IMR-90 (cell line): Measurements from ENCODE around the gene IGLL5. TPM values are rescaled to one million over a fixed set of nuclear protein-coding genes. Genes with fewer than 3 reads are reported as not detected.

Experiments used
- ATAC-seq: fragments of 200-7000 bp; cut with Tn5 transposase; 2 replicates; pipeline ENCODE4 v1.9.1; 2020; ENCODE audit warnings: low read depth, mild to moderate bottlenecking, moderate library complexity
- BruUV-seq: library from RNA; stranded (reverse); fragments of 400-500 nt; replicated peaks from 2 replicates; lab custom pipeline; 2021; lab: Mats Ljungman, UMichigan
- CTCF ChIA-PET: fragments of 300-600 bp; formaldehyde crosslinking; extraction: SDS; loops from one replicate; lab custom pipeline; 2021; ENCODE audit warnings: antibody characterized with exemption; lab: Yijun Ruan, JAX
- POLR2A ChIA-PET: fragments of 300-600 bp; sonication (Branson Sonifier 250); formaldehyde crosslinking; loops from one replicate; lab custom pipeline; 2022; ENCODE audit warnings: antibody characterized with exemption; ENCODE audit not compliant: unreplicated experiment; lab: Charles Lee
- DNase-seq: peaks from one replicate; pipeline ENCODE4 v3.0.0; 2013
- H2AFZ ChIP-seq: replicated peaks from 2 replicates; pipeline ENCODE3; 2013; ENCODE audit warnings: low read length, mild to moderate bottlenecking; ENCODE audit not compliant: poor library complexity
- H2AK5ac ChIP-seq: 2 replicates; pipeline ENCODE4 v1.6.1; 2013; ENCODE audit warnings: low read depth, low read length, inconsistent platforms
- H2AK9ac ChIP-seq: replicated peaks from 2 replicates; pipeline ENCODE3; 2013; ENCODE audit warnings: mild to moderate bottlenecking, low read depth, low read length, moderate library complexity; ENCODE audit not compliant: poor library complexity
- H2BK120ac ChIP-seq: 2 replicates; pipeline ENCODE4 v1.6.1; 2013; ENCODE audit warnings: low read depth, low read length, inconsistent platforms
- H2BK15ac ChIP-seq: 3 replicates; pipeline ENCODE4 v1.6.1; 2013; ENCODE audit warnings: low read depth, low read length, inconsistent platforms
- H2BK20ac ChIP-seq: 2 replicates; pipeline ENCODE4 v1.6.1; 2013; ENCODE audit warnings: low read depth, mild to moderate bottlenecking, inconsistent platforms, low read length, moderate library complexity
- H2BK5ac ChIP-seq: 2 replicates; pipeline ENCODE4 v1.6.1; 2013; ENCODE audit warnings: mild to moderate bottlenecking, low read depth, low read length, inconsistent platforms; ENCODE audit not compliant: poor library complexity, severe bottlenecking
- H3K14ac ChIP-seq: replicated peaks from 2 replicates; pipeline ENCODE4 v1.6.1; 2013; ENCODE audit warnings: low read depth, low read length, inconsistent platforms
- H3K18ac ChIP-seq: 2 replicates; pipeline ENCODE4 v1.6.1; 2013; ENCODE audit warnings: low read depth, low read length, control low read depth
- H3K23ac ChIP-seq: 2 replicates; pipeline ENCODE4 v1.6.1; 2013; ENCODE audit warnings: low read depth, low read length, inconsistent platforms
- H3K27ac ChIP-seq: 2 replicates; pipeline ENCODE4 v1.5.1; 2013; ENCODE audit warnings: mild to moderate bottlenecking, control low read depth, low read length; ENCODE audit not compliant: insufficient read depth
- H3K27me3 ChIP-seq: 2 replicates; pipeline ENCODE4 v1.6.1; 2013; ENCODE audit warnings: low read length; ENCODE audit not compliant: control insufficient read depth, insufficient read depth
- H3K36me3 ChIP-seq: 2 replicates; pipeline ENCODE4 v1.6.1; 2013; ENCODE audit warnings: low read length, mixed read lengths; ENCODE audit not compliant: control insufficient read depth, insufficient read depth
- H3K4ac ChIP-seq: 2 replicates; pipeline ENCODE4 v1.6.1; 2013; ENCODE audit warnings: low read depth, low read length, inconsistent platforms
- H3K4me1 ChIP-seq: 2 replicates; pipeline ENCODE4 v1.6.1; 2013; ENCODE audit warnings: low read length, mixed read lengths; ENCODE audit not compliant: control insufficient read depth, insufficient read depth
- H3K4me2 ChIP-seq: 2 replicates; pipeline ENCODE4 v1.6.1; 2013; ENCODE audit warnings: low read depth, mild to moderate bottlenecking, control low read depth, low read length, moderate library complexity
- H3K4me3 ChIP-seq: 2 replicates; pipeline ENCODE4 v1.5.1; 2013; ENCODE audit warnings: low read depth, mild to moderate bottlenecking, control low read depth, low read length, moderate library complexity; ENCODE audit not compliant: insufficient read depth
- H3K56ac ChIP-seq: 2 replicates; pipeline ENCODE4 v1.6.1; 2013; ENCODE audit warnings: low read length, inconsistent platforms; ENCODE audit not compliant: insufficient read depth; ENCODE audit errors: extremely low read depth
- H3K79me1 ChIP-seq, 2 experiments: 2 replicates each; pipeline ENCODE4 v1.6.1; 2013; ENCODE audit warnings: low read length in 2 of 2, inconsistent platforms in 1 of 2, low read depth in 1 of 2
- H3K9ac ChIP-seq: 2 replicates; pipeline ENCODE4 v1.6.1; 2013; ENCODE audit warnings: low read depth, low read length, control low read depth
- H3K9me1 ChIP-seq: 2 replicates; pipeline ENCODE4 v1.6.1; 2013; ENCODE audit warnings: low read length, inconsistent platforms; ENCODE audit not compliant: insufficient read depth
- H3K9me3 ChIP-seq: 2 replicates; pipeline ENCODE4 v1.6.1; 2013; ENCODE audit warnings: low read length; ENCODE audit not compliant: control insufficient read depth, insufficient read depth
- H4K20me1 ChIP-seq: 2 replicates; pipeline ENCODE4 v1.6.1; 2013; ENCODE audit warnings: low read length, inconsistent platforms; ENCODE audit not compliant: insufficient read depth
- H4K5ac ChIP-seq: 2 replicates; pipeline ENCODE4 v1.6.1; 2013; ENCODE audit warnings: mild to moderate bottlenecking, low read depth, low read length, control low read depth
- H4K8ac ChIP-seq, 2 experiments: 2 replicates each; pipeline ENCODE4 v1.6.1; 2013; ENCODE audit warnings: low read depth in 2 of 2, low read length in 2 of 2, control low read depth in 1 of 2, inconsistent platforms in 1 of 2
- H4K91ac ChIP-seq: 2 replicates; pipeline ENCODE4 v1.6.1; 2013; ENCODE audit warnings: low read depth, low read length, inconsistent platforms; ENCODE audit not compliant: insufficient read depth
- CEBPB ChIP-seq: IDR thresholded peaks from 2 replicates; pipeline ENCODE4 v1.6.1; 2012; ENCODE audit warnings: low read depth, low read length, improper control_type of control experiment
- CHD1 ChIP-seq: IDR thresholded peaks from 2 replicates; pipeline ENCODE4 v1.6.1; 2012; ENCODE audit warnings: low read depth, low read length, improper control_type of control experiment
- FOS ChIP-seq: fragments of 150-350 bp; IDR thresholded peaks from 2 replicates; pipeline ENCODE4 v1.6.1; 2016; ENCODE audit warnings: low read depth, low read length
- MXI1 ChIP-seq: IDR thresholded peaks from 2 replicates; pipeline ENCODE4 v1.6.1; 2012; ENCODE audit warnings: low read depth, mild to moderate bottlenecking, low read length, moderate library complexity, borderline replicate concordance
- NFE2L2 ChIP-seq: fragments of 150-350 bp; IDR thresholded peaks from 2 replicates; pipeline ENCODE4 v1.6.1; 2016; ENCODE audit warnings: low read depth, mild to moderate bottlenecking, low read length
- POLR2A ChIP-seq: IDR thresholded peaks from 2 replicates; pipeline ENCODE4 v1.6.1; 2012; ENCODE audit warnings: mild to moderate bottlenecking, low read depth, low read length
- RFX5 ChIP-seq: IDR thresholded peaks from 2 replicates; pipeline ENCODE4 v1.8.0; 2012; ENCODE audit warnings: low read depth, mild to moderate bottlenecking, low read length, moderate library complexity
- SMC3 ChIP-seq: fragments of 150-350 bp; IDR thresholded peaks from 2 replicates; pipeline ENCODE4 v1.6.1; 2016; ENCODE audit warnings: low read depth, mild to moderate bottlenecking, antibody characterized with exemption, low read length, moderate library complexity
- WGBS, 2 experiments: methylation state at CpG; one replicate each; pipeline versions ENCODE4 v1.1.5 to v1.1.7; 2013; ENCODE audit warnings: missing lambda C conversion rate in 2 of 2; ENCODE audit not compliant: insufficient read length in 1 of 2; ENCODE audit errors: extremely low coverage in 2 of 2; 5-methylcytosine and 5-hydroxymethylcytosine counted together
- dilution Hi-C: fragments of 300-500 bp; cut with HindIII; formaldehyde crosslinking; loops from one replicate; pipeline ENCODE4 v1.14.3; 2018; ENCODE audit warnings: low sequenced_read_pairs; ENCODE audit not compliant: unreplicated experiment
- in situ Hi-C: fragments of 300-500 bp; cut with MboI; formaldehyde crosslinking; loops from 3 replicates; pipeline ENCODE4 v1.14.3; 2019; ENCODE audit warnings: low sequenced_read_pairs, inconsistent platforms, mixed read lengths
- intact Hi-C: fragments of 100-400 bp; cut with micrococcal nuclease; formaldehyde crosslinking; loops from 2 replicates; pipeline ENCODE4 v1.10.0; 2022
- polyA plus RNA-seq, 3 experiments: library from polyadenylated mRNA; depleted of rRNA; stranded (reverse); fragments of >200 nt; gene quantifications; 2 replicates each; pipeline ENCODE4 v1.2.3, GENCODE V29; 2012; ENCODE audit warnings: low replicate concordance in 1 of 3
- total RNA-seq: library from RNA; depleted of rRNA; stranded (reverse); fragments of >200 nt; gene quantifications from 2 replicates; pipeline ENCODE4 v1.2.3, GENCODE V29; 2012
- TF ChIP-seq, protein P1 (sequence below): fragments of 150-350 bp; IDR thresholded peaks from 2 replicates; pipeline ENCODE4 v1.6.1; 2017; ENCODE audit warnings: mild to moderate bottlenecking, antibody characterized with exemption, low read length, low read depth

The IGLL5 gene
- total and polyA plus RNA-seq, 2 of the 4 experiments (the other 2 are of a cell fraction): not detected

GRCh38 chr22:22924369-22925145 is 36.9 kb downstream of the IGLL5 start:
- in situ Hi-C loops: no loop called here
- no peak for DNase-seq
- ChIA-PET POLR2A (no interaction called here), CTCF (no interaction called here)
- no peak overlapping the region for H4K5ac ChIP-seq
- H2BK120ac ChIP-seq: no peak overlapping the region
- no peaks in the 10 kb centered on the region for H3K36me3 ChIP-seq
- TF ChIP-seq MXI1: no peak
- no peak for TF ChIP-seq NFE2L2
- TF ChIP-seq, protein P1, sequence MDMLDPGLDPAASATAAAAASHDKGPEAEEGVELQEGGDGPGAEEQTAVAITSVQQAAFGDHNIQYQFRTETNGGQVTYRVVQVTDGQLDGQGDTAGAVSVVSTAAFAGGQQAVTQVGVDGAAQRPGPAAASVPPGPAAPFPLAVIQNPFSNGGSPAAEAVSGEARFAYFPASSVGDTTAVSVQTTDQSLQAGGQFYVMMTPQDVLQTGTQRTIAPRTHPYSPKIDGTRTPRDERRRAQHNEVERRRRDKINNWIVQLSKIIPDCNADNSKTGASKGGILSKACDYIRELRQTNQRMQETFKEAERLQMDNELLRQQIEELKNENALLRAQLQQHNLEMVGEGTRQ: no peak
- no peak for TF ChIP-seq SMC3
- TF ChIP-seq POLR2A: no peak
- TF ChIP-seq FOS: no peak
- TF ChIP-seq CHD1: no peak
- TF ChIP-seq RFX5: no peak
- no peak for TF ChIP-seq CEBPB
- no peak overlapping the region for H2BK20ac ChIP-seq
- no peak overlapping the region for H3K4ac ChIP-seq
- H2BK15ac ChIP-seq: no peak overlapping the region
- dilution Hi-C loops: no loop called here
- intact Hi-C loops: no loop called here
- H3K56ac ChIP-seq: no peak overlapping the region
- H3K23ac ChIP-seq: no peak overlapping the region
- H4K8ac ChIP-seq: no peak overlapping the region
- H3K4me1 ChIP-seq: no peaks in the 10 kb centered on the region
- no peak overlapping the region for H2AFZ ChIP-seq
- no peaks in the 10 kb centered on the region for H3K79me1 ChIP-seq
- no peak overlapping the region for H3K4me3 ChIP-seq
- no peak overlapping the region for H2BK5ac ChIP-seq
- H3K27me3 ChIP-seq: peaks cover 8% of the 10 kb centered on the region
- H3K4me2 ChIP-seq: no peak overlapping the region
- no peak overlapping the region for H2AK5ac ChIP-seq
- H4K20me1 ChIP-seq: no peaks in the 10 kb centered on the region
- H3K27ac ChIP-seq: no peak overlapping the region
- ATAC-seq: no peak
- H3K9me3 ChIP-seq: no peaks in the 10 kb centered on the region
- H4K91ac ChIP-seq: no peak overlapping the region
- H3K9ac ChIP-seq: no peak overlapping the region
- BruUV-seq: no TSS peak
- no peak overlapping the region for H2AK9ac ChIP-seq
- no peak overlapping the region for H3K14ac ChIP-seq
- no peak overlapping the region for H3K18ac ChIP-seq
- H3K9me1 ChIP-seq: no peaks in the 10 kb centered on the region
- 80% methylated on average over 1 of the region's 9 CpGs; no CpG with 5 or more reads in 1 of the 2 experiments for WGBS, 2 experiments
